Stimulated activated CD4-positive, alpha-beta T cell treated with anti-CD3 and anti-CD28 coated beads, Interleukin-12 subunit alpha, Interleukin-12 subunit beta, amount 100 ng/mL, for 24 hours (primary cell): ENCODE results near the gene SCYL3.
"Not testable (repeated sequence)": the region's sequence is repeated elsewhere in the genome, so short reads cannot be mapped to it uniquely, and the experiment has no call there.

Experiments used
- DNase-seq, 2 experiments: peaks; one replicate each; pipeline ENCODE4 v3.0.0-alpha.2; 2020; ENCODE audit warnings: low read depth in 2 of 2

The SCYL3 gene

GRCh38 chr1:169872906-169873305 is 20.8 kb downstream of the SCYL3 start:
- no peak for DNase-seq

DNA sequence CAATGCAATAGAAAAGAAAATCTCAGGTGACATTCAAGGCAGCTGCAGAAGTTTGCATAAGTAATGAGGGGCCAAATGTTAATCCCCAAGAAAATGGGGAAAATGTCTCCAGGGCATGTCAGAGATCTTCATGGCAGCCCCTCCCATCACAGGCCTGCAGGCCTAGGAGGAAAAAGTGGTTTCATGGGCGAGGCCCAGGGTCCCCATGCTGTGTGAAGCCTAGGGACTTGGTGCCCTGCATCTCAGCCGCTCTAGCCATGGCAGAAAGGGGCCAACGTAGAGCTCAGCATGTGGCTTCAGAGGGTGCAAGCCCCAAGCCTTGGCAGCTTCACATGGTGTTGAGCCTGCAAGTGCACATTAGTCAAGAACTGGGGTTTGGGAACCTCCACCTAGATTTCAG is 21.7 kb downstream of the SCYL3 start:
- DNase-seq: not testable (repeated sequence)

GRCh38 chr1:169869426-169869825 is 24.3 kb downstream of the SCYL3 start:
- no peak for DNase-seq

GRCh38 chr1:169868978-169869377 is 24.7 kb downstream of the SCYL3 start:
- no peak for DNase-seq

DNA sequence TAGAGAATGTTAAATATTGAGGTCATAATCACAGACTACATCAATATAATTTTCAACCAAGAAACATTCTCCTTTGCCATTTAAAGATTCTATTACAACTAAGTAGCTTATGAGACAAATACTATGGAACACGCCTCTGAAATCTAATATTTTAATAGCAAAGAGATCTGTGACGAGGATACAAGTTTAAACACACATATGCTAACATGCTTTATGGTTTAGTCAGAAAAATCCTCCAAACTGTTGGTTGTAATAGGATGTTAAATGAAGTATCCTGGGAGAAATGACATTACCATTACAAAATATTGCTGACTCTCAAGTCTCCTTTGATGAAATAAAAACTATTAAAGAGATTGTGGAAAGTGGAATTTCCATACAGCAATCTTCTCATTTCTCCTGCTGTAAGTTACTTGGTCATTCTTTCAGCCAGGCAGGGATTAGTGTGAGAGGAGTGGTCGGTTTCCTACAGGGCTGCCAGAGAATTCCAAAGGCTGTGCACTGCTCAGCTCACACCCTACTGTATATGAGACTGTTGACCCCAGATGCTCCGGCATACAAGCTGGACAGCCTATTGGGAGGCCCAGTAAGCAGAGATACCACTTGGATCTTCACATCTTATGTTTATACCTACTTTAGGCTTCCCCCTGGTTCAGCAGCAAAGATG is 26.6 kb downstream of the SCYL3 start:
- no peak for DNase-seq

- no peak for DNase-seq
Measured at GRCh38 chr1:169866577-169866976, 27.1 kb downstream of the SCYL3 start.

GRCh38 chr1:169864531-169864930 is 29.2 kb downstream of the SCYL3 start:
- DNase-seq: not testable (repeated sequence)

DNA sequence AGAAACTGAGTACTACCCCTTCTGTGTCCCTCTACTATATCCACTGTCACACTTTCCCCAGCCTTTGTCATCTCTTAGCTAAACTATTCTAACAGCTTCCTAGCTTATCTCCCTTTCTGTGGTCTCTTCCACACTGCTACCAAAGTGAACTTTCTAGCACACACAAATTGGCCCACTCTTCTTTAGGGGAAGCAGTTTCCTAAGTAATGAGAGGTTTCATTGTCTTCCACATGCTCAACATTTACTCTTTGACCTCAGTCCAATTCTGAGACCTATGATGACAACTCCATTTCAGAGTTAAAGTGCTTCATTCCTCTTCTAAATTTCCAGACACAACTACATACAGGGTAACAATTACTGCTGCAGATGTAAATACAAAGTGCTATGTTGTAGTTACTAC is 32.9 kb downstream of the SCYL3 start:
- DNase-seq: no peak

DNA sequence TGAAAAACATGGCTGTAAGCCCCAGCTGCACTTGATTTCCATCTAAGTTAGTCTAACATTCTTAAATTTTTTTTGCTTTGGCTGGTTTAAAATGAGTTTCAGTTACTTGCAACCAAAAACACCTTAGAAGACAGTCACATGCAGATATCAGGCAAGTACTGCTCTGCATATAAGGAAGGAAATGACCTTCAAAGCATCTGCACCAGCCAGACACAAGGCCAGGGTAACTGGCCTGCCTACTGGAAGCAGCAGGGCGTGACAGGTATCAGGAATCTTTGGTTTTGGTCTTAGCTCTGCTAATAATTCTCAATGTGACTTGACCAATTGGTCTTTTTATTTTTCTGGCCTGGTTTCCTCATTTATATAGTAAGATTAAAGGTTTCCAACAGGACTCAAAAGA is 33.5 kb downstream of the SCYL3 start:
- no peak for DNase-seq

DNA sequence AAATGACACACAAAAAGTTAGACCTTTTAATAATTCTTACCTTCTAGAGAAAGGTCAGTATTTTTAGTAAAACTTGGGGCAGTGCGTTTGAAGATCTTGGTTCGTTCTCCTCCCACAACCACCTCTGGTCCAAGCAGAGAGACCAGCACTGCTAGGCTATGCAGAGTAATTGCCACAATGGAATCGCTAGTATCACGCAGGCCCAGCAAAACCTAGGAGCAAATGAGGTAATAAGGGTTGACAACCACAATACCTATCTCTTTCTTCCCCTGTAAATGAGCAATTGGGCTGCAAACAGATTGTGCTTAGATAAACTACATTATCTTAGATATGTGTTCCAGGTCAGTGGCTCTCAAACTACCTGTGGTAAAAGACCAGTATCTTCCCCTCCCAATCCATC is 34.7 kb downstream of the SCYL3 start:
- DNase-seq: no peak

GRCh38 chr1:169858467-169858866 is 35.2 kb downstream of the SCYL3 start:
- DNase-seq: no peak

DNA sequence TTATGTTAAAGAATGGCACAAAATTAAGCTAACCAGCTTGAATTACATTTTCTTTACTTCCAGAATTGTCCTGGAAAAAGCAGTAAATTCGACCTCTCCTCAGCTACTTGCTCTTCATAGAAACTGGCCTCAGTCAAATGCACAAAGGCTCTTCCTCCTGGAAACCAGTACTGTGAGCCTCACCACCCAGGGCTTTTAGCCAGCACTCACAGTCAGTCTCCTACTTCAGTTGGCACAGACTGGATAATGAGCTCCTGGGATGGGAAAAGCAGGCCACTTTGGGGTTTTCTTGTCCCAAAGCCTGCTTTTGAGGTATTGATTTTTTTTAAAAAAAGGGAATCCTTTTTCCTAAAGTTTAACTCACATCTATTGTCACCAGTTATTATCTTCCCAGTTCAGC is 40.4 kb downstream of the SCYL3 start:
- DNase-seq: no peak

DNA sequence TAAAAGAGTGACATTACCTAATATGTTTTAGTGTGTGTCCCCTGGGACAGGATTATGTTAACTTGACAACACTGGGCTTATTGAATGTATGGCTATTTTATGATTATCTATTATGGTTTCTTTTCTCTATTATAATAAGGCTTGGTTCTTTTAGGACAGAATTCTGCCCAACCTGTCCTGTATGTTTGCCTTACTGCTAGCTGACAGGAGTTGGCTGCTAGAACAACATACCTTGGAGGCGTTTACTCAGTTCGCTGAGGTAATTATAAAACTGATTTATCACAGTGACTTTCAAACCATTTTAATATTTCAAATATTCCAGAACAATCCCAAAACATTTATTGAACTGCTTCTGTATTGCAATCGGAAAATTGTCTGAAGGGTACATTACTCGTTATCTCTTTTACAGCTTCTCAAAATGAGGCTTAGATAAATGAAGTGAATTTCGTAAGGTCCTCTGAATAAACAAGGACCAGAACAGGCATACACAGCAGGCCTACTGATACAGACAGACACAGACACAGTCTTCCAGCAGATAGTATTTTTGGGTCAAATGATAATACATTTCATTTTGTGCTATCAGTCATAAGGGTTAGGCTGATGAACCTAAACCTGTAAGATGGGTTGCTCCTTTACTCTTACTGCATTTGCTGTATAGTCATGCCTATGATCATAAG is 44.2 kb downstream of the SCYL3 start:
- DNase-seq: no peak

- no peak for DNase-seq
Measured at GRCh38 chr1:169848456-169848855, 45.2 kb downstream of the SCYL3 start.

- no peak for DNase-seq
Measured at GRCh38 chr1:169844941-169845608, 48.6 kb downstream of the SCYL3 start.

- no peak for DNase-seq
Measured at GRCh38 chr1:169838942-169839341, 54.8 kb downstream of the SCYL3 start.

GRCh38 chr1:169836198-169836597 is 57.5 kb downstream of the SCYL3 start:
- DNase-seq: no peak

DNA sequence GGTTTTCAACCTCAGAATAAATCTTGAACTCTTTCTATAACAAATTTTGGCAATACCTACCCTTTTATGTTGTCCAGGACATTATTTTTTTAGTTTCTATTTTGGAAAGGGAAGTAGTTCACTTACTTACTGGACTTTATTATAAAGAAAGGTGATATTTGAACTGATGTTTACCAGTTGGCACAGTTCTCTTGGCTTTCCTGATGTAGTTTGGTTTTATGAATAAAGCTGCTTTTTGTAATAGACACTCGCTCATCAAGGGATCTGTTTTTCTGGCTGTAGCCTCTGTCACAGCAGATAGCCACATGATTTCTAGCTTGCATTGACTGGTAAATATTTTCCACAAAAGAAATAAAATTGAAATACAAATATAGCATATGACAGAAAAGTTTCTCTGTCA is 58.0 kb downstream of the SCYL3 start:
- DNase-seq: no peak

DNA sequence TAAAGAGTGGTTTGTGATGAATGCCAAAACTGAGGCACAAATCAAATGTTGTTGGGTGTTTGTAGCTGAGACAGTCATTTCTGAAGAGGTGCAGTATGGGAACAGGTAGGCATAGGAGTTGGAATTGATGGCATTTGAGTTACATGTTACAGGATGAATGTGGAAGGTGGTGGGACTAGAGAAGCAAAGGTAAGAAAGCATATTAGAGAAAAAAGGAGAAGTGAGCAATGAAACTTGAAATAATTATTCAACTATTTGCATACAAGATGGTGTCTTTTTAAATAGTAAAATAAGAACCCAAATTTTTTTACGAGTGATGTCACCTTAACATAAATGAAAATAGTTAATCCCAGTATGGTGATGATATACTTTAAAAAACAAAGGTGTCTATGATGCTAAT is 58.8 kb downstream of the SCYL3 start:
- no peak for DNase-seq

GRCh38 chr1:169833179-169833901 is 60.4 kb downstream of the SCYL3 start:
- DNase-seq: no peak

DNA sequence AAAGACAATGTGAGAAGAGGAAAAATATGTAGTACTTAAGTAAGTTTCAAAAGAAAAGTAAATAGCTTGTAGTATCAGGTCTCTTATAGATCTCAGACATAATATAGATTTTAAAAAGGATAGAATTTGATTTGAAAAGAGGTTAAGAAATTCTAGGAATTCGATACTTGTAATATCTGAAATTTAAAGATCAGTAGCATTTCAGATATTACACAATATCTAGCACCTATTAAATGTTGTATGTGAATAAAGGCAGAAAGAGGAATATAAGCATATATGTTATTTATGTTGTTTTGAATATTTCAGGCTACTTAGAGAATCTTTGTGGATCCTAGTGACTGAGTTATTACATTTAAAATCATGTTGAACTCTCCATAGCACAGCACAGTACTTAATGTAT is 64.0 kb downstream of the SCYL3 start:
- no peak for DNase-seq

- no peak for DNase-seq
Measured at GRCh38 chr1:169824153-169824552, 69.5 kb downstream of the SCYL3 start.

- no peak for DNase-seq
Measured at GRCh38 chr1:169821500-169821899, 72.2 kb downstream of the SCYL3 start.
